GM12878 (cell line): ENCODE results near the gene BTBD6. TPM values are rescaled to one million over a fixed set of nuclear protein-coding genes. Genes with fewer than 3 reads are reported as not detected.

ENCODE experiments used
- ATAC-seq: fragments of 200-7000 bp; cut with Tn5 transposase; 3 replicates; pipeline ENCODE4 v1.9.1; 2020; ENCODE audit warnings: mild to moderate bottlenecking, moderate library complexity
- BruUV-seq: library from RNA; stranded (reverse); fragments of 400-500 nt; replicated peaks from 2 replicates; lab custom pipeline; 2021; lab: Mats Ljungman, UMichigan
- CTCF ChIA-PET: fragments of 300-600 bp; sonication (Branson Sonifier 250); formaldehyde crosslinking; extraction: SDS; loops from one replicate; lab custom pipeline; 2021; ENCODE audit warnings: inconsistent platforms; lab: Yijun Ruan, JAX
- POLR2A ChIA-PET: fragments of 350-600 bp; formaldehyde crosslinking; extraction: SDS; loops from one replicate; lab custom pipeline; 2021; ENCODE audit warnings: inconsistent platforms; lab: Charles Lee
- RAD21 ChIA-PET: fragments of 300-600 bp; sonication (Branson Sonifier 250); formaldehyde crosslinking; loops from one replicate; lab custom pipeline; 2023; ENCODE audit warnings: antibody characterized with exemption; ENCODE audit not compliant: unreplicated experiment; lab: Charles Lee
- SMC1A ChIA-PET: fragments of 300-600 bp; sonication (Branson Sonifier 250); formaldehyde crosslinking; loops from one replicate; lab custom pipeline; 2023; ENCODE audit not compliant: unreplicated experiment, uncharacterized antibody; lab: Charles Lee
- DNase-seq: peaks from one replicate; pipeline ENCODE4 v3.0.0-alpha.2; 2011; ENCODE audit warnings: low read depth, low spot score
- FAIRE-seq: peaks from 3 replicates; lab custom pipeline; 2011; peaks lifted over from hg19 to GRCh38; lab: Jason Lieb, UNC
- H2AFZ ChIP-seq: 2 replicates; pipeline ENCODE4 v1.6.0; 2011; ENCODE audit warnings: low read depth, low read length, control low read depth; ENCODE audit not compliant: control insufficient read depth
- H3K27ac ChIP-seq: 2 replicates; pipeline ENCODE4 v1.5.1; 2011; ENCODE audit warnings: control low read depth; ENCODE audit not compliant: control insufficient read depth, insufficient read depth
- H3K27me3 ChIP-seq, 2 experiments: replicated peaks in 1 of 2; 2 replicates each; pipeline versions ENCODE4 v1.6.0 to v1.6.1; 2011; ENCODE audit warnings: low read length in 1 of 2; ENCODE audit not compliant: control insufficient read depth in 2 of 2, insufficient read depth in 2 of 2
- H3K36me3 ChIP-seq, 2 experiments: 2 replicates each; pipeline ENCODE4 v1.5.1; 2011; ENCODE audit warnings: low read length in 1 of 2; ENCODE audit not compliant: control insufficient read depth in 2 of 2, insufficient read depth in 2 of 2
- H3K4me1 ChIP-seq: 2 replicates; pipeline ENCODE4 v1.6.1; 2011; ENCODE audit warnings: mild to moderate bottlenecking, low read length, moderate library complexity, mixed read lengths; ENCODE audit not compliant: control insufficient read depth, insufficient read depth
- H3K4me2 ChIP-seq: 2 replicates; pipeline ENCODE4 v1.6.0; 2011; ENCODE audit warnings: control low read depth; ENCODE audit not compliant: control insufficient read depth, insufficient read depth
- H3K4me3 ChIP-seq: fragments of 200-600 bp; sonication (generic); 2 replicates; pipeline ENCODE4 v1.5.1; 2016
- H3K79me2 ChIP-seq: 2 replicates; pipeline ENCODE4 v1.6.0; 2011; ENCODE audit warnings: low read length; ENCODE audit not compliant: control insufficient read depth, insufficient read depth
- H3K9ac ChIP-seq: 2 replicates; pipeline ENCODE4 v1.8.0; 2011; ENCODE audit warnings: low read length, control low read depth, mixed read lengths; ENCODE audit not compliant: control insufficient read depth, insufficient read depth
- H3K9me3 ChIP-seq: replicated peaks from 3 replicates; pipeline ENCODE4 v1.5.1; 2011; ENCODE audit warnings: mild to moderate bottlenecking, low read length; ENCODE audit not compliant: control insufficient read depth, insufficient read depth
- H4K20me1 ChIP-seq: 2 replicates; pipeline ENCODE4 v1.6.0; 2011; ENCODE audit not compliant: control insufficient read depth, insufficient read depth
- ATF2 ChIP-seq: IDR thresholded peaks from 2 replicates; pipeline ENCODE4 v1.6.1; 2012; ENCODE audit warnings: low read length, inconsistent platforms
- BCL11A ChIP-seq: IDR thresholded peaks from 2 replicates; pipeline ENCODE4 v1.6.1; 2011; ENCODE audit warnings: low read depth, low read length
- CHD4 ChIP-seq: fragments of 200-600 bp; sonication (generic); IDR thresholded peaks from 2 replicates; pipeline ENCODE4 v1.6.1; 2016; ENCODE audit warnings: mild to moderate bottlenecking
- CUX1 ChIP-seq: IDR thresholded peaks from 2 replicates; pipeline ENCODE4 v1.6.1; 2012; ENCODE audit warnings: improper control_type of control experiment, low read depth, low read length; ENCODE audit not compliant: insufficient replicate concordance
- FOS ChIP-seq: IDR thresholded peaks from 3 replicates; pipeline ENCODE4 v1.6.1; 2011; ENCODE audit warnings: borderline replicate concordance; ENCODE audit not compliant: insufficient read length; ENCODE audit errors: extremely low read depth
- JUND ChIP-seq: IDR thresholded peaks from 2 replicates; pipeline ENCODE4 v1.6.1; 2012; ENCODE audit warnings: low read depth, mild to moderate bottlenecking, low read length, improper control_type of control experiment, moderate library complexity
- RB1 ChIP-seq: fragments of 450-650 bp; formaldehyde crosslinking; IDR thresholded peaks from 2 replicates; pipeline ENCODE4 v1.6.1; 2017; ENCODE audit warnings: mild to moderate bottlenecking, borderline replicate concordance
- RCOR1 ChIP-seq: conservative IDR thresholded peaks from 2 replicates; pipeline ENCODE4 v1.6.1; 2012; ENCODE audit warnings: low read depth, low read length, improper control_type of control experiment
- SMARCA5 ChIP-seq: fragments of 450-650 bp; IDR thresholded peaks from 2 replicates; pipeline ENCODE4 v1.6.1; 2017; ENCODE audit warnings: mild to moderate bottlenecking
- SPI1 ChIP-seq: IDR thresholded peaks from 2 replicates; pipeline ENCODE4 v1.6.1; 2011; ENCODE audit warnings: low read depth, mild to moderate bottlenecking, low read length, moderate library complexity, borderline replicate concordance; ENCODE audit not compliant: insufficient read depth
- ZBTB33 ChIP-seq: fragments of 450-650 bp; IDR thresholded peaks from 2 replicates; pipeline ENCODE4 v1.6.1; 2017; ENCODE audit warnings: mild to moderate bottlenecking
- WGBS: methylation state at CpG from one replicate; pipeline ENCODE4 v1.1.6; 2016; ENCODE audit warnings: low lambda C conversion rate; ENCODE audit not compliant: insufficient replicate concordance, insufficient coverage; ENCODE audit errors: missing lambda C conversion rate; 5-methylcytosine and 5-hydroxymethylcytosine counted together
- in situ Hi-C: fragments of 300-500 bp; cut with MboI; formaldehyde crosslinking; loops from 9 replicates; pipeline ENCODE4 v1.14.3; 2018; ENCODE audit warnings: mixed read lengths
- intact Hi-C: fragments of 100-400 bp; cut with micrococcal nuclease; formaldehyde crosslinking; loops from one replicate; pipeline ENCODE4 v1.14.2; 2022; ENCODE audit not compliant: unreplicated experiment
- polyA plus RNA-seq, 11 experiments: library from polyadenylated mRNA; depleted of rRNA in 4 of 11; unstranded in 6 of 11; stranded (reverse) in 5 of 11; fragments of >200 nt; fragmentation: Nextera tagmentation in 4 of 11; fragmentation: Illumina TruSeq in 1 of 11; extraction: Ambion mirVana in 4 of 11; extraction: Trizol in 1 of 11; gene quantifications; 1 replicate in 1 of 11; 2 replicates in 10 of 11; pipeline versions ENCODE4 v1.2.1 to v1.2.3, GENCODE V29; 2011 to 2016; ENCODE audit warnings: inconsistent platforms in 2 of 11, missing spikeins in 2 of 11, low read depth in 1 of 11
- total RNA-seq, 4 experiments: library from RNA; depleted of rRNA in 3 of 4; stranded (reverse); fragments of >200 nt in 3 of 4; fragmentation: Illumina TruSeq in 1 of 4; extraction: Trizol in 1 of 4; gene quantifications; 2 replicates each; pipeline versions ENCODE4 v1.2.1 to v1.2.3, GENCODE V29; 2013 to 2021

The BTBD6 gene
- total and polyA plus RNA-seq, 10 of the 15 experiments (the other 5 are each of a cell fraction or from before 2014, with no cell fraction given): 1.4 to 36.5 (median 15.8) TPM

- no peak for TF ChIP-seq SMARCA5
- no peak for TF ChIP-seq RB1
- no peak for TF ChIP-seq BCL11A
- TF ChIP-seq CHD4: no peak
- no peak for TF ChIP-seq ZBTB33
- TF ChIP-seq JUND: no peak
- TF ChIP-seq RCOR1: no peak
- TF ChIP-seq SPI1: no peak
- TF ChIP-seq FOS: no peak
- TF ChIP-seq ATF2: no peak
- TF ChIP-seq CUX1: no peak
- Histone ChIP-seq H3K4me3 (no peak overlapping the region), H4K20me1 (no peaks in the 10 kb centered on the region; the same call in 1 of the 2 replicates), H2AFZ (no peak overlapping the region), H3K27me3 (no peaks in the 10 kb centered on the region), H3K9ac (no peak overlapping the region), H3K27ac (no peak overlapping the region), H3K36me3 (peaks cover 8 to 17% of the 10 kb centered on the region in 2 experiments; a peak in 3 of 4 replicates), H3K4me2 (no peak overlapping the region; the same call in 1 of the 2 replicates), H3K9me3 (no peaks in the 10 kb centered on the region), H3K4me1 (peaks cover 15% of the 10 kb centered on the region), H3K79me2 (no peaks in the 10 kb centered on the region)
- SMC1A ChIA-PET: no interaction called here
- 52% methylated on average over 6 of the region's 6 CpGs for WGBS
- no peak for FAIRE-seq
- no peak for ATAC-seq
- intact Hi-C loops (no loop called here), in situ Hi-C loops (no loop called here)
- POLR2A ChIA-PET: no interaction called here
- BruUV-seq: no TSS peak
- CTCF ChIA-PET: interaction anchor here (0.7 kb wide), 1 partner anchor 11 kb away, joined by 3 read pairs; no protein-coding TSS in a partner anchor
- DNase-seq: no peak
- RAD21 ChIA-PET: no interaction called here
Measured at GRCh38 chr14:105255021-105255507, 6.7 kb downstream of the BTBD6 start.
